PFSK-1 (cell line): ENCODE measurements around the gene CEMIP2.

Experiments
- FOXP2 ChIP-seq: optimal IDR thresholded peaks from 2 replicates; pipeline ENCODE3; 2011; ENCODE audit warnings: borderline replicate concordance, control low read depth, inconsistent platforms; ENCODE audit not compliant: insufficient read depth; ENCODE audit errors: extremely low read length, extremely low read depth
- POLR2AphosphoS5 ChIP-seq: IDR thresholded peaks from 2 replicates; pipeline ENCODE4 v1.6.1; 2012; ENCODE audit warnings: low read depth, mild to moderate bottlenecking, control low read depth, low read length, moderate library complexity
- SIN3A ChIP-seq: IDR thresholded peaks from 2 replicates; pipeline ENCODE4 v1.6.1; 2012; ENCODE audit warnings: mild to moderate bottlenecking, low read length, moderate library complexity, borderline replicate concordance; ENCODE audit not compliant: insufficient read depth
- TAF1 ChIP-seq: IDR thresholded peaks from 2 replicates; pipeline ENCODE4 v1.6.1; 2012; ENCODE audit warnings: low read length, control low read depth, borderline replicate concordance; ENCODE audit not compliant: insufficient read depth
- TF ChIP-seq, protein P1 (sequence below), 2 experiments: IDR thresholded peaks; 2 replicates each; pipeline versions ENCODE4 v1.6.1 to v1.8.0; 2011 to 2012; ENCODE audit warnings: low read depth in 2 of 2, low read length in 2 of 2, control low read depth in 1 of 2, inconsistent platforms in 1 of 2, mild to moderate bottlenecking in 1 of 2, moderate library complexity in 1 of 2; ENCODE audit not compliant: insufficient read depth in 1 of 2

DNA sequence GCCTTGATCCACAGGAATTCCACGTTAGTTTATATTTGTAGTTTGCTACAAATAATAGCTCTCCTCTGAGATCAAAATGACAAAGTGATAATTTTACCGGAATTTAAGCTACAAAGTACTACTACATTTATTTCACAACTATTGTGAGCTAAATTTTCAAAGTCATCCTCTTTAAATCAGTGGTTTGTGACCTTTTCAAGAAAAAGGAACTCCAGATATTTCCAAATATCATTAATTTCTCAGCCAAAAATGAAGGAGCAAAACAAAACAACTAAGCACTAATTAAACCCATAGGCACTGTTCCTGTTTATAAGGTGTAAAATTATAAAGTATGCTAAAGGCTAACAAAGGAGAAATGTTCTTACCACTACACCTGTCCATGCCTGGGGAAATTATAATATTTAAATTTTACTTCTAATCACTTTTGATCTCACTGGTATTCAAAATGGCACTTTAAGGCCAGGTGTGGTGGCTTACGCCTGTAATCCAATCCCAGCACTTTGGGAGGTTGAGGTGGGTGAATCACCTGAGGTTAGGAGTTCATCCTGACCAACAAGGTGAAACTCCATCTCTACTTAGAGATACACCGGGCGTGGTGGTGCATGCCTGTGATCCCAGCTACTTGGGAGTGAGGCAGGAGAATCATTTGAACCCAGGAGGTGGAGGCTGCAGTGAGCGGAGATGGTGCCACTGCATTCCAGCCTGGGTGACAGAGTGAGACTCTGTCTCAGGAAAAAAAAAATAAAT, 77.5 kb downstream of the CEMIP2 start:
- no peak for TF ChIP-seq POLR2AphosphoS5
- no peak for TF ChIP-seq TAF1
- TF ChIP-seq SIN3A: no peak
- TF ChIP-seq, protein P1, sequence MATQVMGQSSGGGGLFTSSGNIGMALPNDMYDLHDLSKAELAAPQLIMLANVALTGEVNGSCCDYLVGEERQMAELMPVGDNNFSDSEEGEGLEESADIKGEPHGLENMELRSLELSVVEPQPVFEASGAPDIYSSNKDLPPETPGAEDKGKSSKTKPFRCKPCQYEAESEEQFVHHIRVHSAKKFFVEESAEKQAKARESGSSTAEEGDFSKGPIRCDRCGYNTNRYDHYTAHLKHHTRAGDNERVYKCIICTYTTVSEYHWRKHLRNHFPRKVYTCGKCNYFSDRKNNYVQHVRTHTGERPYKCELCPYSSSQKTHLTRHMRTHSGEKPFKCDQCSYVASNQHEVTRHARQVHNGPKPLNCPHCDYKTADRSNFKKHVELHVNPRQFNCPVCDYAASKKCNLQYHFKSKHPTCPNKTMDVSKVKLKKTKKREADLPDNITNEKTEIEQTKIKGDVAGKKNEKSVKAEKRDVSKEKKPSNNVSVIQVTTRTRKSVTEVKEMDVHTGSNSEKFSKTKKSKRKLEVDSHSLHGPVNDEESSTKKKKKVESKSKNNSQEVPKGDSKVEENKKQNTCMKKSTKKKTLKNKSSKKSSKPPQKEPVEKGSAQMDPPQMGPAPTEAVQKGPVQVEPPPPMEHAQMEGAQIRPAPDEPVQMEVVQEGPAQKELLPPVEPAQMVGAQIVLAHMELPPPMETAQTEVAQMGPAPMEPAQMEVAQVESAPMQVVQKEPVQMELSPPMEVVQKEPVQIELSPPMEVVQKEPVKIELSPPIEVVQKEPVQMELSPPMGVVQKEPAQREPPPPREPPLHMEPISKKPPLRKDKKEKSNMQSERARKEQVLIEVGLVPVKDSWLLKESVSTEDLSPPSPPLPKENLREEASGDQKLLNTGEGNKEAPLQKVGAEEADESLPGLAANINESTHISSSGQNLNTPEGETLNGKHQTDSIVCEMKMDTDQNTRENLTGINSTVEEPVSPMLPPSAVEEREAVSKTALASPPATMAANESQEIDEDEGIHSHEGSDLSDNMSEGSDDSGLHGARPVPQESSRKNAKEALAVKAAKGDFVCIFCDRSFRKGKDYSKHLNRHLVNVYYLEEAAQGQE (IDR thresholded peaks at IDR 0.05; ENCODE audit: insufficient read depth in 1 of 2, low read depth in 2 of 2, low read length in 2 of 2): no peak
- no peak for TF ChIP-seq FOXP2
